ENCODE data around the gene HINT3.
"Not testable (repeated sequence)": the region's sequence is repeated elsewhere in the genome, so short reads cannot be mapped to it uniquely, and the experiment has no call there.

Gene HINT3

GRCh38 chr6:125956506-125957390 lies at the start of gene HINT3:
HINT3 (plus strand) TSS chr6:125956770; CDS start chr6:125956978, 208 bp downstream.
- DNase-seq (ENCODE audit: low spot score) = peak; percentile 92

GRCh38 chr6:125910527-125910926 lies 46.0 kb upstream of the HINT3 start:
- DNase-seq (ENCODE audit: low spot score) = no peak

GRCh38 chr6:125911051-125911451 lies 45.5 kb upstream of the HINT3 start:
- not testable (repeated sequence) for DNase-seq (ENCODE audit: low spot score)

- DNase-seq (ENCODE audit: low spot score) = not testable (repeated sequence)
Measured at GRCh38 chr6:125912430-125912829, 44.1 kb upstream of the HINT3 start.

- no peak for DNase-seq (ENCODE audit: low spot score)
Measured at GRCh38 chr6:125913145-125913544, 43.4 kb upstream of the HINT3 start.

- no peak for DNase-seq (ENCODE audit: low spot score)
Measured at GRCh38 chr6:125913864-125914351, 42.7 kb upstream of the HINT3 start.

- no peak for DNase-seq (ENCODE audit: low spot score)
Measured at GRCh38 chr6:125918230-125918629, 38.3 kb upstream of the HINT3 start.

GRCh38 chr6:125918681-125919566 lies 37.6 kb upstream of the HINT3 start:
- peak; percentile 56 for DNase-seq (ENCODE audit: low spot score)

- DNase-seq (ENCODE audit: low spot score) = no peak
Measured at GRCh38 chr6:125919618-125920017, 37.0 kb upstream of the HINT3 start.

- no peak for DNase-seq (ENCODE audit: low spot score)
Measured at GRCh38 chr6:125922322-125922860, 34.2 kb upstream of the HINT3 start.

- no peak for DNase-seq (ENCODE audit: low spot score)
Measured at GRCh38 chr6:125923366-125923877, 33.1 kb upstream of the HINT3 start.

- no peak for DNase-seq (ENCODE audit: low spot score)
Measured at GRCh38 chr6:125924169-125924568, 32.4 kb upstream of the HINT3 start.

- DNase-seq (ENCODE audit: low spot score) = no peak
Measured at GRCh38 chr6:125924697-125925358, 31.7 kb upstream of the HINT3 start.

GRCh38 chr6:125926711-125927110 lies 29.9 kb upstream of the HINT3 start:
- DNase-seq (ENCODE audit: low spot score) = no peak

- DNase-seq (ENCODE audit: low spot score) = no peak
Measured at GRCh38 chr6:125927761-125928160, 28.8 kb upstream of the HINT3 start.

- DNase-seq (ENCODE audit: low spot score) = no peak
Measured at GRCh38 chr6:125930765-125931418, 25.7 kb upstream of the HINT3 start.

- DNase-seq (ENCODE audit: low spot score) = no peak
Measured at GRCh38 chr6:125931733-125932450, 24.7 kb upstream of the HINT3 start.

GRCh38 chr6:125932451-125932795 lies 24.1 kb upstream of the HINT3 start:
- no peak for DNase-seq (ENCODE audit: low spot score)

GRCh38 chr6:125935520-125935919 lies 21.1 kb upstream of the HINT3 start:
- DNase-seq (ENCODE audit: low spot score) = not testable (repeated sequence)

GRCh38 chr6:125939026-125939425 lies 17.5 kb upstream of the HINT3 start:
- DNase-seq (ENCODE audit: low spot score) = no peak

Measured in germinal center (tissue), 1 donor.